ENCODE data around the gene AJM1. TPM values are rescaled to one million over a fixed set of nuclear protein-coding genes. Genes with fewer than 3 reads are reported as not detected.
"Not testable (repeated sequence)": the region's sequence is repeated elsewhere in the genome, so short reads cannot be mapped to it uniquely, and the experiment has no call there.

The AJM1 gene
- 3.1 and 3.6 TPM in 2 replicates for total RNA-seq (2014; rRNA removed)
- 4.9 TPM for polyA plus RNA-seq (2012)

- peak; percentile 72 for DNase-seq (ENCODE audit: low read depth)
These were observed at the start of gene AJM1 for GRCh38 chr9:136842380-136842948. Gene AJM1, plus strand, starts transcription at chr9:136842478. Its CDS starts 1,937 bp downstream, at chr9:136844415.

GRCh38 chr9:136793086-136793946 lies 49.0 kb upstream of the AJM1 start:
- no peak for DNase-seq (ENCODE audit: low read depth)

- no peak for DNase-seq (ENCODE audit: low read depth)
These were observed 47.8 kb upstream of the AJM1 start for GRCh38 chr9:136794281-136794999.

- DNase-seq (ENCODE audit: low read depth), result no peak
These were observed 47.3 kb upstream of the AJM1 start for GRCh38 chr9:136795000-136795348.

- DNase-seq (ENCODE audit: low read depth), result no peak
These were observed 46.0 kb upstream of the AJM1 start, which contains the start of gene CCDC183 for GRCh38 chr9:136796238-136796774. Gene CCDC183, plus strand, starts transcription at chr9:136796338. Its CDS starts 60 bp downstream, at chr9:136796398.

GRCh38 chr9:136796775-136797347 lies 45.4 kb upstream of the AJM1 start:
- not testable (repeated sequence) for DNase-seq (ENCODE audit: low read depth)

GRCh38 chr9:136798708-136799078 lies 43.6 kb upstream of the AJM1 start:
- no peak for DNase-seq (ENCODE audit: low read depth)

GRCh38 chr9:136799079-136799853 lies 43.0 kb upstream of the AJM1 start:
- DNase-seq (ENCODE audit: low read depth), result no peak

GRCh38 chr9:136799854-136800657 lies 42.2 kb upstream of the AJM1 start:
- no peak for DNase-seq (ENCODE audit: low read depth)

- no peak for DNase-seq (ENCODE audit: low read depth)
These were observed 40.0 kb upstream of the AJM1 start for GRCh38 chr9:136802321-136802720.

- DNase-seq (ENCODE audit: low read depth), result not testable (repeated sequence)
These were observed 39.2 kb upstream of the AJM1 start for GRCh38 chr9:136803009-136803550.

- no peak for DNase-seq (ENCODE audit: low read depth)
These were observed 38.4 kb upstream of the AJM1 start for GRCh38 chr9:136803551-136804508.

- no peak for DNase-seq (ENCODE audit: low read depth)
These were observed 37.6 kb upstream of the AJM1 start for GRCh38 chr9:136804509-136805206.

- no peak for DNase-seq (ENCODE audit: low read depth)
These were observed 37.0 kb upstream of the AJM1 start for GRCh38 chr9:136805207-136805740.

- DNase-seq (ENCODE audit: low read depth), result no peak
These were observed 36.2 kb upstream of the AJM1 start for GRCh38 chr9:136806067-136806466.

- DNase-seq (ENCODE audit: low read depth), result no peak
These were observed 35.6 kb upstream of the AJM1 start for GRCh38 chr9:136806631-136807201.
